HepG2 (cell line): ENCODE results near the gene HACD1. TPM values are rescaled to one million over a fixed set of nuclear protein-coding genes. Genes with fewer than 3 reads are reported as not detected.

Source experiments
- ARNTL ChIP-seq: sonication (generic); formaldehyde crosslinking; IDR thresholded peaks from 2 replicates; pipeline ENCODE4 v1.4.0; 2020; ENCODE audit warnings: mild to moderate bottlenecking, missing genetic modification reagents
- DR1 ChIP-seq: sonication (generic); formaldehyde crosslinking; IDR thresholded peaks from 2 replicates; pipeline ENCODE4 v1.8.0; 2021; ENCODE audit warnings: mild to moderate bottlenecking, missing genetic modification reagents, inconsistent platforms
- EP300 ChIP-seq, 3 experiments: sonication (generic) in 1 of 3; formaldehyde crosslinking in 1 of 3; IDR thresholded peaks; 2 replicates each; pipeline versions ENCODE4 v1.5.1 to v1.6.1; 2011 to 2020; ENCODE audit warnings: low read depth in 2 of 3, low read length in 2 of 3, borderline replicate concordance in 1 of 3, improper control_type of control experiment in 1 of 3, mild to moderate bottlenecking in 1 of 3, missing genetic modification reagents in 1 of 3, moderate library complexity in 1 of 3
- FIP1L1 ChIP-seq: fragments of 200-400 bp; formaldehyde crosslinking; IDR thresholded peaks from 2 replicates; pipeline ENCODE4 v1.6.1; 2018; ENCODE audit warnings: low read depth, mild to moderate bottlenecking, low read length, moderate library complexity, borderline replicate concordance; ENCODE audit not compliant: insufficient read depth
- GLI4 ChIP-seq: sonication (generic); formaldehyde crosslinking; IDR thresholded peaks from 2 replicates; pipeline ENCODE4 v1.5.1; 2020; ENCODE audit warnings: missing genetic modification reagents, mild to moderate bottlenecking, moderate library complexity, borderline replicate concordance
- HDAC1 ChIP-seq: sonication (generic); formaldehyde crosslinking; IDR thresholded peaks from 2 replicates; pipeline ENCODE4 v1.5.1; 2020; ENCODE audit warnings: mild to moderate bottlenecking, missing genetic modification reagents
- HNF4A ChIP-seq: sonication (generic); formaldehyde crosslinking; IDR thresholded peaks from 2 replicates; pipeline ENCODE4 v1.4.0; 2020; ENCODE audit warnings: missing genetic modification reagents
- HOMEZ ChIP-seq: IDR thresholded peaks from 2 replicates; pipeline ENCODE4 v1.6.1; 2016; ENCODE audit warnings: low read depth
- MEF2D ChIP-seq: sonication (generic); formaldehyde crosslinking; IDR thresholded peaks from 2 replicates; pipeline ENCODE4 v1.5.1; 2020; ENCODE audit warnings: mild to moderate bottlenecking, missing genetic modification reagents
- MXI1 ChIP-seq: IDR thresholded peaks from 3 replicates; pipeline ENCODE4 v1.6.1; 2012; ENCODE audit warnings: low read depth, low read length, inconsistent platforms, borderline replicate concordance
- PHF21A ChIP-seq: sonication (generic); formaldehyde crosslinking; IDR thresholded peaks from 2 replicates; pipeline ENCODE4 v1.5.0; 2020; ENCODE audit warnings: mild to moderate bottlenecking, missing genetic modification reagents
- RAD21 ChIP-seq: fragments of 450-650 bp; formaldehyde crosslinking; IDR thresholded peaks from 2 replicates; pipeline ENCODE4 v1.5.0; 2020; ENCODE audit warnings: mild to moderate bottlenecking
- RARA ChIP-seq: IDR thresholded peaks from 2 replicates; pipeline ENCODE4 v1.6.1; 2016; ENCODE audit warnings: missing genetic modification reagents, missing compliant biosample characterization
- SRSF9 ChIP-seq: fragments of 200-400 bp; formaldehyde crosslinking; IDR thresholded peaks from 2 replicates; pipeline ENCODE4 v1.6.1; 2018; ENCODE audit warnings: borderline replicate concordance, mild to moderate bottlenecking, low read depth, low read length; ENCODE audit not compliant: insufficient read depth, poor library complexity, severe bottlenecking
- TBX3 ChIP-seq: fragments of 450-650 bp; IDR thresholded peaks from 2 replicates; pipeline ENCODE4 v1.6.1; 2017; ENCODE audit warnings: antibody characterized with exemption, mild to moderate bottlenecking, inconsistent platforms, borderline replicate concordance
- ZKSCAN1 ChIP-seq: fragments of 150-350 bp; IDR thresholded peaks from 2 replicates; pipeline ENCODE4 v1.6.1; 2014; ENCODE audit warnings: low read length
- ZNF292 ChIP-seq: sonication (generic); formaldehyde crosslinking; IDR thresholded peaks from 2 replicates; pipeline ENCODE4 v1.8.1; 2022; ENCODE audit warnings: mild to moderate bottlenecking, low read depth, missing genetic modification reagents, borderline replicate concordance
- ZNF441 ChIP-seq: sonication (generic); formaldehyde crosslinking; IDR thresholded peaks from 2 replicates; pipeline ENCODE4 v1.7.0; 2021; ENCODE audit warnings: missing genetic modification reagents, borderline replicate concordance
- ZNF605 ChIP-seq: sonication (generic); formaldehyde crosslinking; IDR thresholded peaks from 2 replicates; pipeline ENCODE4 v1.8.0; 2022; ENCODE audit warnings: mild to moderate bottlenecking, missing genetic modification reagents
- ZNF776 ChIP-seq: sonication (generic); formaldehyde crosslinking; IDR thresholded peaks from 2 replicates; pipeline ENCODE4 v1.4.0; 2020; ENCODE audit warnings: mild to moderate bottlenecking, missing genetic modification reagents
- ZNF891 ChIP-seq: sonication (generic); formaldehyde crosslinking; IDR thresholded peaks from 2 replicates; pipeline ENCODE4 v1.5.0; 2020; ENCODE audit warnings: mild to moderate bottlenecking, missing genetic modification reagents
- polyA plus RNA-seq, 8 experiments: library from polyadenylated mRNA; depleted of rRNA in 3 of 8; stranded (reverse) in 7 of 8; unstranded in 1 of 8; fragments of >200 nt; fragmentation: Illumina TruSeq in 4 of 8; extraction: Trizol in 4 of 8; gene quantifications; 2 replicates each; pipeline versions ENCODE4 v1.2.1 to v1.2.3, GENCODE V29; 2011 to 2016; ENCODE audit warnings: low read depth in 4 of 8, missing spikeins in 1 of 8, mixed read lengths in 1 of 8; ENCODE audit not compliant: insufficient read depth in 1 of 8
- total RNA-seq, 5 experiments: library from RNA; depleted of rRNA; stranded (reverse); fragments of >200 nt; fragmentation: Illumina TruSeq; extraction: Trizol; gene quantifications; 2 replicates each; pipeline ENCODE4 v1.2.3, GENCODE V29; 2016; ENCODE audit warnings: low read depth in 1 of 5
- TF ChIP-seq, protein P1 (sequence below): sonication (generic); formaldehyde crosslinking; IDR thresholded peaks from 2 replicates; pipeline ENCODE4 v1.4.0; 2020; ENCODE audit warnings: missing genetic modification reagents, borderline replicate concordance
- TF ChIP-seq, protein P2 (sequence below): IDR thresholded peaks from 2 replicates; pipeline ENCODE4 v1.6.1; 2016; ENCODE audit warnings: missing genetic modification reagents, missing compliant biosample characterization

Gene HACD1
- total and polyA plus RNA-seq, 2 of the 13 experiments (the other 11 are each of a cell fraction or from before 2014, with no cell fraction given), result 43.4 to 47.6 TPM

DNA sequence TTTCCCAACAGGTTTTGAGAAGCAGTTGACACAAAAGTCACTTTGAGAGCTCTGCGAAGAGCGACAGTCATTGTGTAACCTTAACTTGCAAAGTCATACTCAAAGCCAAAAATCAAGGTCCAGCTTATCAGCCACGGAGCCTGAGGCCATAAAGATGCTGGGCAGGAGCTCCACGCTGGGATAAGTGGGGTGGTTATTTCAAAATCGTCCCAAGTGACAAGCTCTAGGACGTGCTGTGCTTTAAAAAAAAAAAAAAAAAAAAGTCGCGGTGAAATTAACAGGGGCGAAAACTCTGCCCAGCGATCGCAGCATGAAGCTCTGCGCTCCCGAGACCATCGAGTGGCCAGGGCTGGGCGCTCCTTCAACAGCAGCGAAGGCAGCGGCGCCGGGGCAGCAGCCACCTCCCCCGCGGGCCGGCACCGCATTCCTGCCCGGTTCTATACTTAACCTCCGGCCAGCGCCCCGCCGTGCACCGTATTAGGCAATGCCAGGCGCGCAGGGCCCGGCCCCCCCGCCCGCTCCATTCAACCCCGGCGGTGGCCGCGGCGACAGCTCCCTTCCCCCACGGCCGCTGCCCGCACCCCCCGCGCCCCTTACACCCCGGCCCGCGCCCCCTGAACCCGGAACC, 657 bp downstream of the HACD1 start (continued):
- TF ChIP-seq PHF21A (CRISPR knock-in tag) (no peak), RARA (CRISPR knock-in tag) (peak; percentile 15; the same call in 1 of the 2 replicates), EP300 (IDR thresholded peaks at IDR 0.05; ENCODE audit: low read depth in 2 of 2, low read length in 2 of 2) (peak in 1 of 2 experiments; percentile 38; a peak in 1 of 4 replicates), EP300 (CRISPR knock-in tag; IDR thresholded peaks at IDR 0.05; ENCODE audit: borderline replicate concordance) (no peak), ZNF441 (CRISPR knock-in tag) (no peak), HNF4A (CRISPR knock-in tag) (peak; percentile 35; the same call in 1 of the 2 replicates), HOMEZ (CRISPR knock-in tag) (no peak), HDAC1 (CRISPR knock-in tag) (0 out of 2 replicates have a peak, but pooled peaks have one; percentile 4), ZNF292 (CRISPR knock-in tag) (0 out of 2 replicates have a peak, but pooled peaks have one; percentile 38), DR1 (CRISPR knock-in tag) (no peak), MEF2D (CRISPR knock-in tag) (no peak), FIP1L1 (no peak), MXI1 (no peak), ZKSCAN1 (no peak), TBX3 (no peak), ZNF776 (CRISPR knock-in tag) (0 out of 2 replicates have a peak, but pooled peaks have one; percentile 2), GLI4 (CRISPR knock-in tag) (no peak), RAD21 (CRISPR knock-in tag) (no peak), ARNTL (CRISPR knock-in tag) (no peak; the same call in 1 of the 2 replicates), SRSF9 (no peak), ZNF605 (CRISPR knock-in tag) (0 out of 2 replicates have a peak, but pooled peaks have one; percentile 29), ZNF891 (CRISPR knock-in tag) (no peak; the same call in 1 of the 2 replicates)
- TF ChIP-seq, protein P1, sequence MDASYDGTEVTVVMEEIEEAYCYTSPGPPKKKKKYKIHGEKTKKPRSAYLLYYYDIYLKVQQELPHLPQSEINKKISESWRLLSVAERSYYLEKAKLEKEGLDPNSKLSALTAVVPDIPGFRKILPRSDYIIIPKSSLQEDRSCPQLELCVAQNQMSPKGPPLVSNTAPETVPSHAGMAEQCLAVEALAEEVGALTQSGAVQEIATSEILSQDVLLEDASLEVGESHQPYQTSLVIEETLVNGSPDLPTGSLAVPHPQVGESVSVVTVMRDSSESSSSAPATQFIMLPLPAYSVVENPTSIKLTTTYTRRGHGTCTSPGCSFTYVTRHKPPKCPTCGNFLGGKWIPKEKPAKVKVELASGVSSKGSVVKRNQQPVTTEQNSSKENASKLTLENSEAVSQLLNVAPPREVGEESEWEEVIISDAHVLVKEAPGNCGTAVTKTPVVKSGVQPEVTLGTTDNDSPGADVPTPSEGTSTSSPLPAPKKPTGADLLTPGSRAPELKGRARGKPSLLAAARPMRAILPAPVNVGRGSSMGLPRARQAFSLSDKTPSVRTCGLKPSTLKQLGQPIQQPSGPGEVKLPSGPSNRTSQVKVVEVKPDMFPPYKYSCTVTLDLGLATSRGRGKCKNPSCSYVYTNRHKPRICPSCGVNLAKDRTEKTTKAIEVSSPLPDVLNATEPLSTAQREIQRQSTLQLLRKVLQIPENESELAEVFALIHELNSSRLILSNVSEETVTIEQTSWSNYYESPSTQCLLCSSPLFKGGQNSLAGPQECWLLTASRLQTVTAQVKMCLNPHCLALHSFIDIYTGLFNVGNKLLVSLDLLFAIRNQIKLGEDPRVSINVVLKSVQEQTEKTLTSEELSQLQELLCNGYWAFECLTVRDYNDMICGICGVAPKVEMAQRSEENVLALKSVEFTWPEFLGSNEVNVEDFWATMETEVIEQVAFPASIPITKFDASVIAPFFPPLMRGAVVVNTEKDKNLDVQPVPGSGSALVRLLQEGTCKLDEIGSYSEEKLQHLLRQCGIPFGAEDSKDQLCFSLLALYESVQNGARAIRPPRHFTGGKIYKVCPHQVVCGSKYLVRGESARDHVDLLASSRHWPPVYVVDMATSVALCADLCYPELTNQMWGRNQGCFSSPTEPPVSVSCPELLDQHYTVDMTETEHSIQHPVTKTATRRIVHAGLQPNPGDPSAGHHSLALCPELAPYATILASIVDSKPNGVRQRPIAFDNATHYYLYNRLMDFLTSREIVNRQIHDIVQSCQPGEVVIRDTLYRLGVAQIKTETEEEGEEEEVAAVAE (CRISPR knock-in tag), result no peak
- TF ChIP-seq, protein P2, sequence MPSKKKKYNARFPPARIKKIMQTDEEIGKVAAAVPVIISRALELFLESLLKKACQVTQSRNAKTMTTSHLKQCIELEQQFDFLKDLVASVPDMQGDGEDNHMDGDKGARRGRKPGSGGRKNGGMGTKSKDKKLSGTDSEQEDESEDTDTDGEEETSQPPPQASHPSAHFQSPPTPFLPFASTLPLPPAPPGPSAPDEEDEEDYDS (CRISPR knock-in tag), result no peak
